NOMO-1 treated with dmso at 0.1 percent for 144 hours (cell line): ENCODE data around the gene IRGQ.
"Not testable (repeated sequence)": the region's sequence is repeated elsewhere in the genome, so short reads cannot be mapped to it uniquely, and the experiment has no call there.

Experiments
- DNase-seq: peaks from one replicate; lab custom pipeline; 2025; ENCODE audit not compliant: unreplicated experiment; lab: John Stamatoyannopoulos, UW

The IRGQ gene

GRCh38 chr19:43625918-43626579 lies 30.1 kb upstream of the IRGQ start:
- DNase-seq = no peak

- no peak for DNase-seq
These were observed 29.0 kb upstream of the IRGQ start for GRCh38 chr19:43624933-43625332.

GRCh38 chr19:43623889-43624670 lies 28.1 kb upstream of the IRGQ start:
- DNase-seq = no peak

DNA sequence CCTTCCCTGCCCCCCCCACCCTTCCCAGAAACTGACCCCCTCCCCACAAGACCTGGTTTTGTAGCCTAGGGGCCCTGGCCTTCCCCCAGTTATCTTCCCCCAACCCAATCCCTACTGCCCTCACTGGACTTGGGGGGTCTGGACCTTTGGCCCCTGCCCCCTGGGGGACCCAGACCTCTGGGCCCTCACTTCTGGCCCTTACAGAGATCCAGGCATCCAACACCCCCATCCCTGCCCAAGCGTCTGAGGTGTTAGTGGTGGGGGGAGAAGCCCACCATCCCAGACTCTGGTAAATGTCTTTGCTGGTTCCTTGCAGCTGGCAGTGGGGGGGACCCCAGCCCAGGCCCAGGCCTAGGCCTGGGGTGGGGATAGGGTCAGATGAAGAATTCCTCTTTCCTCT lies 27.0 kb upstream of the IRGQ start:
- no peak for DNase-seq

DNA sequence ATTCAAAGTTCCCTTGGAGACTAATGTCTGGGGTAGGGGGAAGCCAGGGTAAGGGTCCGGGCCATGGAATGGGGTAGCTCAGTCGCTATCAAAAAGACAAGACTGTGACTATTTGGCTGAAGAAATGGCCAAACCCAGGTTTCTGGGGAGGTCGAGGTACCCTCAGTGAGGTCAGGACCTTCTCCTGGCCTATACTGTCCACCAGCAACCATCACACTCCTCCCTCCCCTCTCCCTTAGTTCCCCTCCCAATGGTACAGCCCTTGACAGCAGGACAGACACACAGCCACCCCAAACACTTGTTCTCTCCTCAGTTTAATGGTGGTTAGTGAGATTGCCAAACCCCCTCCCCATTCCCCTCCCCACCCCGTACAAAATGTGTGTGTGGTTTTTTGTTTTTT lies 26.1 kb upstream of the IRGQ start:
- no peak for DNase-seq

GRCh38 chr19:43620061-43621001 lies 24.4 kb upstream of the IRGQ start:
- DNase-seq = no peak

DNA sequence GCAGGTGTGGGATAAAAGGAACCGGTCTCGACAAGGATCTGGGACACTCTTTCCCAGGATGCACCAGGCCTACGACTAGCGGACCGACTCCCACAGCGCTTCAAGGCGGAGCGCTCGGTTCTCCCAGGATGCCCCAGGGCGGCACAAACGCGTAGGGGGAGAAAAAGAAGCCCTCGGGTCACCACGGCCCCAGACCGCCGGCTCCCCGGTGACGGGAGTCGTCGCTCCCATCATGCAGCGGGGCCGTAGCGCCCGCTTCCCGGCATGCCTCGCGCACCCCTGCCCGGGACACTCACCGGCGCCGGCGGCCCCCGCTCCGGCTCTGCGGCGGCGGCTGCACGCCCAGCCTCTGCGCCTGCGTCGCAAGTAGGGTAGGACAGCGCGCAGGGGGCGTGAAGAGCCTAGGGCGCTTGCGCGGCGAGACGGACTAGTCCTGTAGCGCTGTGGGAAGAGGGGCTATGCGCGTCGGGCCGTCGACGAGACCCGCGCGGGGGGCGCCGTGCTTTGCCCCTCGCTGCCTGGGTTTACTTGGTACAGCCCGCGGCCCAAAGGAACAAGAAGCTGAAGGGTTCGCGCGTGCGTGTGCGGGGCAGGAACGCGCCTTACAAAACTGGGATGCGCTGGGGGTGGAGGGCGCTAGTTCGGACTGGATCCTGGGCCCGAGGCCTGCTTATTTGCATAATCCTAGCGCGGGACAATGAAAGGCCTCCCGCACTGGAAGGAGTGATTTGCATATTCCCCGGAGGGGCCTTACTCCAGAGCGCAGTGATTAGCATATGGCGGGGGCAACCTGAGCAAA lies 23.5 kb upstream of the IRGQ start, which contains the start of gene ZNF428:
TSS of gene ZNF428 (minus strand) at position 368 of the 799 bp plus-strand sequence. CDS start 5,325 bp downstream, outside the sequence.
- DNase-seq = peak; percentile 67

DNA sequence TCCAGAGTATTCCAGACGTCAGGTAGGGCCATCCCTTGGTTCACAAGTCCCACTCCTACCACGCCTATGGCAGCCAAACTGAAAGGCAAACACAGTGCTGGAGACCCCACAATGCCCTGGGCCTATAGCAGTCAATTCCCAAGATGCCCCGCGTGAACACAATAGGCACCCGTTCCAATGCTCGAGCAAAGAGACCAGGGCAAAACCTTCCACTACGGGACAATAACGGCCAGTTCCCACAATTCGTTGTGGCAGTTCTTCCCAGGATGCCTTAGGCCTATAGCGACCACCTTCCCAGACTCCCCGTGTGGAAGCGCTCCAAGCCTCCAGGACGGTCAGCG lies 23.0 kb upstream of the IRGQ start:
- DNase-seq = no peak

- no peak for DNase-seq
These were observed 21.0 kb upstream of the IRGQ start for GRCh38 chr19:43616954-43617353.

GRCh38 chr19:43616306-43616705 lies 20.4 kb upstream of the IRGQ start:
- no peak for DNase-seq

GRCh38 chr19:43612374-43612773 lies 16.4 kb upstream of the IRGQ start:
- no peak for DNase-seq

GRCh38 chr19:43611788-43612187 lies 15.9 kb upstream of the IRGQ start, which contains the start of gene SRRM5:
Gene SRRM5, plus strand, starts transcription at chr19:43612088. Its CDS starts 34 bp downstream, at chr19:43612122.
- DNase-seq = no peak

GRCh38 chr19:43610493-43610892 lies 14.6 kb upstream of the IRGQ start:
- DNase-seq = no peak

GRCh38 chr19:43609872-43610271 lies 13.9 kb upstream of the IRGQ start:
- DNase-seq = no peak

GRCh38 chr19:43607238-43608205 lies 11.6 kb upstream of the IRGQ start:
- DNase-seq = no peak

DNA sequence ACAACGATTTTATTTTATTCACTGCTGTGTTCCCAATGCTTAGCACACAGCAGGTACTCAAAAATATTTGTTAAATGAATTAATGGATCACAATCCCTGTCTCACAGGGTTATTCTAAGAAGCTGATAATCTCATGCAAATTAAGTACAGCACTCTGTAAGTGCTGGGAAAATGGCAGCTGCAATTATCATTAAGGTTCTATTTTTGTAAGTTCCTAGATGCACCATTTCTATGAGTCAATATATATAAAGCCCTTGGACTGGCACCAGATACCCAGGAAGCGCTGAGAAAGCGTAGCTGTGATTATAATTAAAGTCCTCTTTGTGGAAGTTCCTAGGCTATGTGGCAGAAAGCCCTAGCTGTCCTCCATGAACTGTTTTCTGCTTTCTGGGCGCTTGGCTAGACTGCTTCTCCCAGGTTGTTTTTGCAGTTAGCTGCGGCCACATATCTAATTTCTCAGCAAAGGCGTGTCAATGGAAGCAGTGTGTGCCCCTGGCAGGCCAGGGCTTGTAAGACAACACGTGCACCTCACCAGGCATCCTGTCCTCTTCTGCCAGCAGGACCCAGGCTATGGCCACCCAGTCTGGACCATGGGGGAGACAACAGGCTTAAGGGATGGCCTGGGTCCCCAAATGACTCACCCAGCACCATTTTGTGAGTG lies 10.8 kb upstream of the IRGQ start:
- DNase-seq = no peak

DNA sequence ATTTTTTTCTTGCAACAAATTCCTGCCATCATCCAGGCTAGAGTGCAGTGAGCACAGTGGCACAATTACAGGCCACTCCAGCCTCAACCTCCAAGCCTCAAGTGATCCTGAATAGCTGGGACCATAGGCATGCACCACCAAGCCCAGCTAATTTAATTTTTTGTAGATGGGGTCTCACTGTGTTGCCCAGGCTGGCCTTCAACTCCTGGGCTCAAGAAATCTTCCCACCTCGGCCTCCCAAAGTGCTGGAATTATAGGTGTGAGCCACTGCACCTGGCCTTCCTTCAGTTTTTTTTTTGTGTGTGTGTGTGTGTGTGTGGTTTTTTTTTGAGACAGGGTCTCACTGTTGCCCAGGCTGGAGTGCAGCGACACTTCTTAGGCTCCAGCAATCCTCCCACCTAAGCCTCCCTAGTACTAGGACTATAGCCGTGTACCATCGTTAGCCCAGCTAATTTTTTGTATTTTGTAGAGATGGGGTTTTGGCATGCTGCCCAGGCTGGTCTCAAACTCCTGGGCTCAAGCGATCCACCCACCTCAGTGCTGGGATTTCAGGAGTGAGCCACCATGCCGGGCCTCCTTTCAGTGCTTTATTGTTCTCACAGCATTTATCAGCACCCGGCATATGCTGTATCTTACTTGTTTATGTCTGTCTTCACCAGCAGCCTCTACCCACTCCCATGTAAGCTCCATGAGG lies 10.1 kb upstream of the IRGQ start:
- DNase-seq = no peak

GRCh38 chr19:43600326-43600725 lies 4.4 kb upstream of the IRGQ start:
- not testable (repeated sequence) for DNase-seq
